Right renal pelvis (tissue), 4 donors: Measurements from ENCODE around the gene MYMX. TPM values are rescaled to one million over a fixed set of nuclear protein-coding genes. Genes with fewer than 3 reads are reported as not detected.
"Not testable (repeated sequence)": the region's sequence is repeated elsewhere in the genome, so short reads cannot be mapped to it uniquely, and the experiment has no call there.

ENCODE experiments used
- DNase-seq, 4 donors: peaks; one replicate each; pipeline ENCODE4 v3.0.0-alpha.2; 2013; ENCODE audit warnings: low read depth in 4 of 4, low spot score in 3 of 4, missing footprints in 1 of 4
- polyA plus RNA-seq, 4 donors: library from polyadenylated mRNA; unstranded; fragments of 120-200 nt; gene quantifications; one replicate each; pipeline ENCODE4 v1.2.1, GENCODE V29; 2013; ENCODE audit not compliant: insufficient read length in 4 of 4

The MYMX gene
- polyA plus RNA-seq, 4 donors: 0.60 to 0.78 (median 0.77) TPM

- DNase-seq: no peak
Measured at GRCh38 chr6:44185953-44186634, 30.6 kb upstream of the MYMX start.

GRCh38 chr6:44186635-44187025, 30.1 kb upstream of the MYMX start:
- DNase-seq: no peak

DNA sequence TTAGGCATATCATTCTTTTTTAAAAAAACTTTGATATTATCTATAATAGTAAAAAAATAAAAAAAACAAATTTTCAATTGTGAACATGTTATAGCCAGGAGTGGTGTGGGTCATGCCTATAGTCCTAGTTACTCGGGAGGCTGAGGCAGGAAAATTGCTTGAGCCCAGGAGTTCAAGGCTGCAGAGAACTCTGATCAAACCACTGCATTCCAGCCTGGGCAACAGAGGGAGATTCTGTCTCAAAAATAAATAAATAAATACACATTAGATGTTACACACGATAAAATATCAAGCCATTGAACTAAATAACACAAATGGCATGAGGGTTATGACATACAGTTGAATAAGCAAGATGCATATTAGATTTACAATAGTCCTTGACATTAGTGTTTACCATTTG, 27.9 kb upstream of the MYMX start:
- no peak for DNase-seq

DNA sequence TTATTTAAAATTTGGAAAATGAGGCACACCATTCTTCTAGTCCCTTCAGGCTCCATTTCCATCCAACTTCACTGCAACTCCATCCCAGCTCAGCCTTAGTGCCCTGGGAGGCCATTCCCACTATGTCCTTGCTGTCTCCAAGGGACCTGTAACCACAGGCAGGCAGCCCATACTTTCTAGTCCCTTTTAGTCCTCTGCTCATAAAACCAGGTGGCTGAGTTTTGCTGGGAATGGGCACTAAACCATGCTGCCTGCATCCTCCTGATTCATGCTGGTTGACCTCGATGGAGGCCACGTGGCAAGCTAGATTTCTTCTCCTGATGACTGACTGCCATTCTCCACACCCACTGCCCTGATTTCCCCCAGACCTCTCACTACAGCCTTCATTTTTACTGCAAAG, 27.5 kb upstream of the MYMX start:
- DNase-seq: no peak

- no peak for DNase-seq
Measured at GRCh38 chr6:44190715-44191114, 26.0 kb upstream of the MYMX start.

DNA sequence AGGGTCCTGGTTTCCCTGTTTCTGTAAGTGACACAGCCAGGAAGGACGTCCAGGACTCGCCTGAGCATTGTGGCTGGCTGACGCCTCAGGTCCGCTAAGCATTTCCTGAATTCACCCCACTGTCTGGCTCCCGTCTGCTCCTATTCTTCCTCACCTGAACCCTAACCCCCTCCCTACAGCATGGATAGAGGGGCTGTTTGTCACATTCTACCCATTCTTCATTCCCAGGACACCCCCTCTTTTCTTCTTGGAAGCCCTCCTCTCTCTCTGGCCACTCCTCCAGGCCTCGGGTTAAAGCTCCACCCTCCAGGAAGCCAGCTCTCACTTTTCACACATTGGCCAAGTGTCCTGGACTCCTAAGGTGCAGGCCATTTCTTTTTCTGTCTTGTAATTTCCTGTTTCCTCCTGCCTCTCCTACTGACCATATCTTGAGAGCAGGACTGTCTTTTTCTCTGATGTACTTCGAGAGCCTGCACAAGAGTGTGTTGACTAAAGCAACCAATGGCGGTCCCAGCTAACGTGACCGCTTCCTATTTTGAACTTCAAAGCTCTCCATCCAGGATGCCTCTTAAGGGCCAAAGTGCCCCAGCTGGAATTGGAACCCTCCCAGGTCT, 24.2 kb upstream of the MYMX start:
- no peak for DNase-seq

DNA sequence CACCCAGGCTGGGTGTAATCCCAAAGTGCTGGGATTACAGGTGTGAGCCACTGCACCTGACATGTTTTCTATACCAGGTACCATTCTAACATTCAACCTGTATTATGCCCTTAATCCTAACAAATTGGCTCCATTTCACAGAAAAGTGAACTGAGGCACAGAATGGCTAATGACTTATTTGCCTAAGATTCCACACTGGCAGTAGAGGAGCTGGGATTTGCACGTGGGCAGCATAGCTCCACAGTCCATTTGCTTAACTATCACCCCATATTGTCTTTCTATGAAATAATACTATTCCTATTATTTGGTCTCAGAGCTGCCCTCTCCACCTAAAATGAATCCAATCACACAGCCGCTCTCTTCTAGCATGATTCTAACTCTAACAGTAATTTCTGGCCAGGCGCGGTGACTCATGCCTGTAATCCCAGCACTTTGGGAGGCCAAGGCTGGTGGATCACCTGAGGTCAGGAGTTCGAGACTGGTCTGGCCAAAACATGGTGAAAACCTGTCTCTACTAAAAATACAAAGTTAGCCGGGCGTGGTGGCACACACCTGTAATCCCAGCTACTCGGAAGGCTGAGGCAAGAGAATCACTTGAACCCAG, 23.3 kb upstream of the MYMX start:
- DNase-seq: no peak

DNA sequence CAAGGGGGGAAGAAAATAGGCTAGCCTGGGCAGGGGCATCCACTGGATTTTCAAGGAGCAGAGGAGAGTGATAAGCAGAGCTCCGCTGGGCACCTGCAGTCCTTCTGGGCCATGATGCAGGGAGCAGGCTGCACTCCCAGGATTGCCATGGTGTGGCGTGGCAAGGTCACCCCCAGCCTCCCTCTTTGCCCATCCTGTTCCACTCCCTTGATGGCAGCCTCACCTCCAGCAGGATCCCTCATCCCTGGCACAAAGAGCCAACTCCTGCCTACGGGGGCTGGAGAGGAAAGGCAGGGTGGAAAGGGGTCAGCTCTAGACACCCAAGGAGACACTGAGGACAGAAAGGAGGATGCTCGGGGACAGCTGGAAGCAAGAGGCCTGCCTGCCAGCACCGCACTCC, 22.4 kb upstream of the MYMX start:
- DNase-seq: no peak

DNA sequence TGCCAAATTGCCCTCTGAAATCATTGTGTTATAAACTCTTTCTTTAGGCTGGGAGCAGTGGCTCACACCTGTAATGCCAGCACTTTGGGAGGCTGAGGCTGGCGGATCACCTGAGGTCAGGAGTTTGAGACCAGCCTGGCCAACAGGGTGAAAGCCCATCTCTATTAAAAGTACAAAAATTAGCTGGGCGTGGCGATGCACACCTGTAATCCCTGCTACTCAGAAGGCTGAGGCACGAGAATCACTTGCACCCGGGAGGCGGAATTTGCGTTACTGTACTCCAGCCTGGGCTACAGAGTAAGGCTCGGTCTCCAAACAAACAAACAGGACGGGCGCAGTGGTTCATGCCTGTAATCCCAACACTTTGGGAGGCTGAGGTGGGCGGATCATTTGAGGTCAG, 20.4 kb upstream of the MYMX start:
- not testable (repeated sequence) for DNase-seq

GRCh38 chr6:44198684-44199083, 18.0 kb upstream of the MYMX start:
- DNase-seq: no peak

DNA sequence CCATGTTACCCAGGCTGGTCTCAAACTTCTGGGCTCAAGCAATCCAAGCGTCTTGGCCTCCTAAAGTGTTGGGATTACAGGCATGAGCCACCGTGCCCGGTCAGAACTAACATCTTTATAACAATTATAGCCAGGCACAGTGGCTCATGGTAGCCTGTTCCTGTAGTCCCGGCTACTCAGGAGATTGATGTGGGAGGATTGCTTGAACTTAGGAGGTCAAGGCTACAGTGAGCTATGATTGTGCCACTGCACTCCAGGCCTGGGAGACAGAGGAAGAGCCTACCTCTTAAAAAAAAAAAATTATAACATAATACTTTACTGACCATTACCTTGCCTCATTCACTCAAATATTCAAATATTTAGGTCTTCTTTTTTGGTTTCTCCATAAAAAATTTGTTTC, 16.8 kb upstream of the MYMX start:
- DNase-seq: no peak

DNA sequence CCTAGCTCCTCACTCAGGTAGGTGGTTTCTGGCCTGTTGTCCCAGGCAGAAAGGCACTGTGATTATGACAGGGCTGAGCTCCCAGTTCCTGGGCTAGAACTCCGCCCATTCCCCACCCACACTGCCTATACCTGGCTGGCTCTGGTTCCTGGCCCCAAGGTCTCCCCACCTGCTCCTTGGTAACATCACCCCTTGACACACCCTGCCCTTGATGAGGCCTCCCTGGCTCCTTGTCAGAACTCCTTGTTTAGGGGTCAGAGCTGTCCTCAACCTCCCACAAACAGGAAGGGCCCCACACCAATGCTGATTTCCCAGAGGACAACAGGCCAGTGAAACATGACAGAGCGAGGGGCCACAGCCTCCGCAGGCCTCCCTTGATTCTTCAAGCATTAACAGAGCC, 15.5 kb upstream of the MYMX start:
- DNase-seq: no peak

- DNase-seq: no peak
Measured at GRCh38 chr6:44201638-44202303, 15.0 kb upstream of the MYMX start.

- DNase-seq: no peak
Measured at GRCh38 chr6:44202332-44202971, 14.3 kb upstream of the MYMX start.

DNA sequence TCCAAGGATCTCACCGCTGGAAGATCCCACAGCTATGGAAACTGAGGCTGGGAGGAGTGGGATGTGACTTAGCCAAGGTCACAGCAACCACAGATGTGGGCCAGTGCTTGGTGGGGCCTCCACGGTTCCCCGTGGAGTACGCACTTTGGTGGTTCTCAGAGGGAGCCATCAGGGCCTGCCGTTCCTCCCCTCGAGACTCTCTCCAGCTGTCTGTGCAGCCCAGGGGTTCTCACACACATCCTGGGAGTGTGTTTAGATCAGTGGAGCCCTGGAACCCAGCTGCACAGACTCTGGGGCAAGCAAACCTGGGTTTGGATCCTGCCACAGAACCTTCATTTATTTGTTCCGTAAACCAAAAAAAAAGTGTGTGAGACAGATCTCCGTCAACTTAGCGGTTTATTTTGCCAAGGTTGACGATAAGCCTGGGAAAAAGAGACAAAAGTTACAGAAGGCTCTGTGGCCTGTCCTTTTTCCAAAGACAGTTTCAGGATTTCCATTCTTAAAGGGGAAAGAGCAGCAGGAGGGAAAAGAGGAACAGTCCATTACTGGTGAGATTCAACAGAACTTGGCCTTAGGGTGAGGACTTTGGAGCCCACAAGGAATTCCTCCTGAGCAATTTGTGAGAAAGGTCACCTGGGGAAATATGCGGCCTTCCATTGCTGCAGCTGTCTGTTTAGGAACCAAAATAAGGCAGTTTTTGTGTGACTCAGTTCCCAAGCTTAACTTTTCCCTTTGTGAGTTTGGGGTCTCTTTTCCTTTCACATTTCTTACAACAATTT, 13.6 kb upstream of the MYMX start:
- DNase-seq: no peak

GRCh38 chr6:44203955-44204354, 12.8 kb upstream of the MYMX start:
- no peak for DNase-seq

GRCh38 chr6:44207966-44208365, 8.8 kb upstream of the MYMX start:
- no peak for DNase-seq

- no peak for DNase-seq
Measured at GRCh38 chr6:44211284-44211683, 5.4 kb upstream of the MYMX start.

DNA sequence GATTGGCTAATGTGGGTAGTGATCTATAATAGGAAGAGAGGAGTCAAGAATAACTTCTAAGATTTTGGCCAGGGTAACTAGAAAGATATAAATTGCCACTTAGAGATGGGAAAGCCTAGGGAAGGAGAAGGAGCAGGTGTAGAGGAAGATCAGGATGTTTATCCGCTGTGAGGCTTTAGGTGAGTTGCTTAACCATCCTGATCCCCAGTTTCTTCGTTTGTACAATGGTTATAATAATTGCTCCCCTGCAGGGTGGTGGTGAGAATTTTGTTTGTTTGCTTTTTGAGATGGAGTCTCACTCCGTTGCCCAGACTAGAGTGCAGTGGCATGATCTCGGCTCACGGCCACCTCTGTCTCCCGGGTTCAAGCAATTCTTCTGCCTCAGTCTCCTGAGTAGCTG, 2.4 kb upstream of the MYMX start:
- no peak for DNase-seq

GRCh38 chr6:44217332-44218143, 812 bp downstream of the MYMX start:
- no peak for DNase-seq
